Activated CD8-positive, alpha-beta memory T cell treated with anti-CD3 and anti-CD28 coated beads, Interleukin-2, amount 50 U/mL, for 48 hours (primary cell): ENCODE measurements around the gene NUAK2.
A peak's percentile ranks its signal among the peaks of the same experiment; 100 is the strongest.
"Not testable (repeated sequence)": the region's sequence is repeated elsewhere in the genome, so short reads cannot be mapped to it uniquely, and the experiment has no call there.

Experiments used
- DNase-seq: peaks from one replicate; pipeline ENCODE4 v3.0.0-alpha.2; 2020

NUAK2 gene

DNA sequence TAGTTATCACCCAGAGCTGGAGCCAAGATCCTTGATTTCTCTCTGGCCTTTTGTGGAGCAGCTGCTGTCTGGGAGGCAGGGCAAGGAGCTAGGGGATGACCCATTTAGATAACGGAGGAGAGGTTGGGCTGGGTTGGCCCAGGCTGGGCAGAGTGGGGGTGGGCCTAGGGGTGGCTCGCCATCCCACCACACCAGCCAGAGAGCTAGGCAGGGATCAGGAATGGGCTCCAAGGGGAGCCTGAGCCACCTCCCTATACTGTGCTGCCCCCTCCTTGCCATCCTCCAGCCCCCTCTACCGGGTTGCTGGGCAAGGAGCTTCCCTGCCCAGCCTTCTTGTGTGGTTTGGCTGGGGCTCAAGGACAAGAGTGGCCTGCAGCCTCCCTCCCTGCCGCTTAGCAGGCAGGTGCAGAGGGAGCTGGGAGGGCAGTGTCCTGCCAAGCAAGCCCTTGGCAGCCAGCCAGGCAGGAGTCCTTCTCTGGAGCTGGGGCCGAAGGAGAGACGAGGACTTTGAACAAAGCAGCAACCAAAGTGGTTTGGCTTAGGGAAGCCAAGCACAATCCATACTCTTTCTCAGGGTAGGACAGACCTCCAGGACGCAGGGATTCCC is 4.1 kb downstream of the NUAK2 start:
- DNase-seq = no peak

DNA sequence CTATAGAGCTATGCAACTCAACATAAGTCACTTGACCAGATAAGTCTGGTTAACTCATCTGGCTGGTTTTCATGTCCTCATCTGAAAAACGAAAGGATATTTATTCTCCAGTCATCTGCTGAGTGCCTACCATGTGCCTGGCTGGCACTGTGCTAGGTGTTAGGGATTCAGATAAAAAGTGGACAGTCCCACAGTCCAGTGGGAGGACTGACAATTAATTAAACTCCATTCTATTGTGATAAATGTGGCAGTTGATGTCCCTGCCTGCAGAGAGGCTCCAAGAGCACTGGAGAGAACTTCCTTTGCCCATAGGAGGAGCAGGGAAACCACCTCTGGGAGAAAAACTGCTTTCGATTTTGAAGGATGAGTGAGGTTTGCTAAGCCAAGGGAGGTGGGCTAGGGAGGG is 5.4 kb downstream of the NUAK2 start:
- DNase-seq = no peak

DNA sequence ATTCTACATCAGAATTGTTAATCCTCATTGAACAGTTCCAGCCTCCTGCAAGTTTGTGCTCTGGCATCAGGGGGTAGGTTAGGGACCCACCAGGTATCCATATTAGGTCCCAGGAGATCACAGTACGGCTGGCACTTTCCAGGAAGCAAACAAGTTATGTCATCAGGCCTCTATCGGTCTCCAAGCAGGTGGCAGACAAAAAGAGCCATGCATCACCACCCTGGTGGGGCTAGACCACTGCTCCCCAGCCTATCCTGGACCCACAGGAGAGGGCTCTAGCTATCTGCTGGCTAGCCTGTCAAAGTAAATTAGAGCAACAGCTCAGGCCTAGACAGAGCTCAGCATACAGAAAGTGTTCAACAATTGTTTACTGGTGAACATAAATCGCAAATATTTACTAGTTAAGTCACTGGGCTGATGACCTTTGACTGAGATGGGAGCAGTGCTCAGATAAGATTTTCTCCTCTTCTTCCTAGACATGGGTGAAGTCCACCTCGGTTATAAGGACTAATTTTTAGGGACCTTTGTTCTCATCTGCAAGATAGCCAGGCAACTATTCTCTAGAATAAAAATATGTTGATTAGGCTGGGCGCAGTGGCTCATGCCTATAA is 6.4 kb downstream of the NUAK2 start:
- no peak for DNase-seq

DNA sequence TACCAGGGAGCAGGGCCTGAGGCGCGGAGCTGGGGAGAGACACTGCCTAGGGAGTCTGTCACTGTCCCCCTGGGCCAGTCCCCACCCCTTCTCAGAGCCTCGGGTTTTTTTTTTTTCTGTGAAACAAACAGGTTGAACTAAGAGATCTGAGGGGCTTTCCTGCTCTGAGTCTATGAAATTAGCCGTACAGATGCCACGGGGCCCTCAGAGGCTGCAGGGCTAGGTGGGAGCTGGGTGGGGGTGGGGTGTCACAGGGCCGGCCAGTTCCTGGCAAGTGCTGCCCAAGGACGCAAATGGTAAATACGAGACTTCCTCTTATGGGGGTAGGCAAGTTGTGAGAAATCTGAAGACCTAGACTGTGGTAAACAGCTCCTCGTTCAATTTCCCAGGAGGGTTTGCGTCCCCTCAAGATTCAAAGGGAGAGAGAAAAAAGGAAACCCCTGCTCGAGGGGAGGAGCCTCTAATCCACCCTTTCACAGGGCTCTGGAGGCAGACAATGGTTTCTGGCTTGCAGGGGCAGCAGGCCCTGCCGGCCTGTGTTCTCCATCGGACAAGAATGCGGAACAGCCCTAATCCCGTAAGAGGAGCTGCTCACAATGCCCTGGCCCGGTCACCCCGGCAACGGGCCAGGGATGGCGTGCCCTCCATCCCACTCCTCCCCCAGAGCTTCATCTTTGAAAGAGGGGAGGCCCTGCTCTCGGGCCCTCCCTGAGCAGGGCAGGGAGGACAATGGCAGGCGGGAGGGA is 7.8 kb downstream of the NUAK2 start:
- DNase-seq = peak; percentile 72

DNA sequence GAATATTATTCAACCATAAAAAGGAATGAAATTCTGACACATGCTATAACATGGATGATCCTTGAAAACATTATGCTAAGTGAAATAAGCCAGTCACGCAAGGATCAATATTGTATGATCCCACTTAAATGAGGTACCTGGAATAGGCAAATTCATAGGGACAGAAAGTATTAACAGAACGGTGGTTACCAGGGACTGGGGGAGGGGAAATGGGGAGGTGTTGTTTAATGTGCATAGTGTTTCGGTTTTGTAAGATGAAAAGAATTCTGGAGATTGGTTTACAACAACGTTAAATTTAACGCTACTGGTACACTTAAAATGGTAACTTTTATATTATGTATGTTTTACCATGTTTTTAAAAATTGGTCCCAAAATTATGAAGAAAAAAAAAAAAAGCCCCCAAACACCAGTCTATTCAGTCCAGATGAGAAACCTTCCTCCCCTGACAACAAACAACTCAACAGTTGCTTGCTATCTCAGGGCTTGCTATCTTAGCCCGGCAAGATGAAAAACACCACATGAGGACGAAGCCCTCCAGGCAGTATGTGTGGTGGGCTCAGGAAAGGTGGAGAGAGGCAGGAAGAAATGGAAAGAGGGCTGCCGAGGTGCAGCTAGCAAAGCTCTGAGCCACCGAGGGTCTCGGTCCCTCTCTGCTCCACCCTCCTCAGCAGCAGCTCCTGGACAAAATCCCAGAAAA is 8.5 kb downstream of the NUAK2 start:
- DNase-seq = peak; percentile 58

DNA sequence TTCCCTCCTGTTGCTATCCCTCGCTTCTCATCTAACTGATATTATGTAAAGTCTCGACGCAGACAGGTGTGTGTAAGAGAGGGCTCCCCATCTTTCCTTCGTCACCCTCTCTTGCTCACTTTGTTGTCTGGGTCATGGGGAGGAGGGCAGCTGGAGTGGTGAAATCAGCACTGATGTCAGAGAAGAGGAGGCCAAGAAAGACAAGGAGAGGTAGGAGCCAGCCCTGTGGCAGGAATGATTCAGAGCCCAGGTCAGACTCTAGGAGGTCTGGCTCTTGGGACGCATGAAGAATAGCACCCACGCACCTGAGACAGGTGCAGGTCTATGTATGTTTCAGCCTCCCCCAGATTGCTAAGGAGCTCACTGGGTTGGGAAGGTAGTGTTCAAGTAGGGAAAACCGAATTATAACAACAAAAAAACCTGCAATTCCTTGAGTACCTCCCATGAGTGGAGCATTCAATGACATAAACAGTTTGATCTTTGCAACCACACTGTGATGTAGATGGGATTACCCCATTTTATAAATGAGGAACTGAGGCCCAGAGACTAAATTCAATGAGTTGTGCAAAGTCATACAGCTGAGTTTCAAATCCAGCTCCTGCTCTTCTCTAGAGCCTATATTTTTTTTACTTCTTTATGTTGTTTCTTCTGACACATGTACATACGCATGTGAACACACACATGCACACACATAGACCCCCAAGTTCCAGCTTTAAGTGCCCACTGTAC is 10.4 kb downstream of the NUAK2 start:
- DNase-seq = no peak

DNA sequence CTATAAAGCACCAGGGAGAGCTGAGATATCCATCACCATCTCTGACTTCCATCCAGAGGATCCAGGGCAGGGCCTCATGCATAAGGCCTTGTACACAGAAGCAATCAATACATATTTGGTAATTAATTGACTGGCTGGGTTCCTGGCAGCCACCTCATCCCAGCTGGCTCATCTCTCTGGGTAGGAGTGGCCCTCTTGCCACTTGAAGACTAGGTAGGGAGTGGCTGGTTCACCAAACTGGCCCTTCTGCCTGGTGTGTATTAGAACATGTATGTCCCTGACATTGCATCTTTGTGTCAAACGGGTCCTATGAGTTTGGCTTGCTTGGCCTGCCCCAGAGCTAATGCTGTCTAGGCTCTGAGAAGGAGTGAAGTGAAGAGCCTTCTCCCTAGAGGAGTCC is 11.8 kb downstream of the NUAK2 start:
- DNase-seq = no peak

DNA sequence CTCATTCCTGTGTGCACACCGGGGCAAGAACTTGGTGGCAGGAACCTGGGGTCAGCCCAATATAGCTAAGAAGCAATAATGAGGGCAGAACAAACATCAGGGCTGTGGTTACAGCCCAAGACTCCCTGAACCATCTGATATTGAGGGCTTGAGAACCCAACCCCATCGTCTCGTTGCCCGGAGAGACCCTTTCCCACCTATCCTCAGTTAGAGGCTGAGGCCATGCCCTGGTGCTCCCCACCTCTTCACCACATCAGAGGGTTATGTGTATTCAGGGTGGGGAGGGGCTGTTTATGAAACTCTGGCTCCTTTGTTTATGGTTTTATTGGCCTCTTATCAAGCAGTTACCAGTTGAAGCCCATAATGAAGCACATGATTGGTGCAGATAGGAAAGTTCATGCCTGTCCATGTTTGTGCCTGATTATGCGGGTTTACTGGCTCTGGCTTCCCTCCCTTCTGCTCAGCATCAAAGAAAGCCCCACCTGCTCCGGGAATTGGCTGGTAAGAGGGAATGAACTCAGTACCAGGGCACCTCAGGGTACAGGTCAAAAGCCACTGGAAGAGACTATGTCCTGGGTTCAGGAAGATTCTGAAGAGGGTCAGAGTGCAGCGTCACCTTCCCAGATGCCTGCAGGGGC is 14.5 kb downstream of the NUAK2 start:
- DNase-seq = no peak

DNA sequence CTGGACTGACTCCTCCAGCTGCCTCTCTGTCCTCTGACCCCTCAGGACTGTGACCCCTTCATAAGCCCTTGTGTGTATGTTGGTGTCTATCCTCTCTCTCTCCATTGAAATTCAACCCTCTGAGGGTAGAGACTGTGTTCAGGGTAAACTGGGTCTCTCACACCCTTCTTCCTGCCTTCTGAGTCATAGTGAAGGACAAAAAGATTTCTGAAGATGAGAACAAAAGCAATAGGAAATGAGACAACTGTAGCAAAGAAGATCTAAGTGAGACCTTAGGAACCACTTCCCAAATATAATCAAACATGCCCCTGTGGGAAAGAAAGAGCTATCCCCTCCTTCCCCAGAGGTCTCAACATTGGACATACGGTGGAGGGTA is 16.9 kb downstream of the NUAK2 start:
- DNase-seq = no peak

DNA sequence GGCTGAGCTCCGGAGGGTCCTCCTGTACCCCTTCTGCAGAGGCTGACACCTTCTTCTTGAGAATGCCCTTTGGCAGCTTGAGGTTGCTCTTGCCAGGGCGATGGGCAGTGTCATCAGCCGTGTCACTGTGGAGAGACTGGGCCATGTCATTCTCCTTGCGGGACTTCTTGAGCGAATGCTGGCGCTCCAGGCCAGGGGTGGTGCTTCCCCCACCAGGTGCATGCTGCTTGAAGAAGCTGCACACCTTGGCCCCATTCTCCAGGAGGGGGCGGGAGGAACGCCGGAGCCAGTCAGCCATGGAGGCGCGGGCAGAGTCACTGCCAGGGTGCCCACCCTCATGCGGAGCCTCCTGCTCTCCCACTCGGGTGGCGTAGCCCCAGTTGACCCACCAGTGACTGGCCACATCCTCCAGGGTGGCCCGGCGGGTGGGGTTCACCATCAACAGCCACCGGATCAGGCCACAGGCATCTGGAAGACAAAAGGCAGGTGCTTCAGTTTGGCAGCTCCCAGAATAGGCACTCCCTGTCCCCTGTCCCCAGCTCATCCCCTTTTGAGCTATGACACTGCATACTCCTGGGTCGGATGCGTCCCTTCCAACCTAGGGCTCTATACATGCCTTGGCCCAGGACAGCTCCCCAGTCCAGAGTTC is 17.4 kb downstream of the NUAK2 start:
- DNase-seq = no peak

DNA sequence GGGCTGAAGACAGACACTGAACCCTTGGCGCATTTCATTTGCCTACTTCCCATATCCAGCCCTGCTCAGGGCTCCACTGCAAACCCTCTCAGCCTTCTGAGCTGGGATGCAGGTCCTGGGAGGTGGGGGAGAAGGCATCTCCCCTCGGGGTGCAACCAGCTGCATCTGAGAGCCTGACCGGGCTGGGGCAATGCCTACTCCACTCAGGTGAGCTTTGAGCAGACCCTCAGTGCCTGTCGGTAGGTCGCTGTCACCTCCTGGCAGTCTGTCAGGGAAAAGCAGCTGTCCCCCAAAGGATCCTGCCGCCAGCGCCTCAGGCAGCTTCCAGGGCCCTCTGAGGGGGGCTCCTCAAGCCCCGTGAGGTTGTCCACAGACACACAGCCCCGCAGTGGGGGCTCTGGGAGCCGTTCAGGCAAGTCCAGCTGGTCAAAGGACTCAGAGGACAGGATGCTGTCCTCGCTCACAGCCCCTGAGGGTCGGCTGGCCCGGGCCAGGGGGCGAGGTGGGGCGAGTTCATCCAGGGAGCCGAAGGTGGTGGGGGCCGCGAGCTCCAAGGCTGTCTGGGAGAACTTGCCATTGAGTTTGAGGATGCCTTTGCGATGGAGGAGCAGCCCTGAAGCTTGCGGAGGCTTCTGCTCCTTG is 18.2 kb downstream of the NUAK2 start:
- no peak for DNase-seq

DNA sequence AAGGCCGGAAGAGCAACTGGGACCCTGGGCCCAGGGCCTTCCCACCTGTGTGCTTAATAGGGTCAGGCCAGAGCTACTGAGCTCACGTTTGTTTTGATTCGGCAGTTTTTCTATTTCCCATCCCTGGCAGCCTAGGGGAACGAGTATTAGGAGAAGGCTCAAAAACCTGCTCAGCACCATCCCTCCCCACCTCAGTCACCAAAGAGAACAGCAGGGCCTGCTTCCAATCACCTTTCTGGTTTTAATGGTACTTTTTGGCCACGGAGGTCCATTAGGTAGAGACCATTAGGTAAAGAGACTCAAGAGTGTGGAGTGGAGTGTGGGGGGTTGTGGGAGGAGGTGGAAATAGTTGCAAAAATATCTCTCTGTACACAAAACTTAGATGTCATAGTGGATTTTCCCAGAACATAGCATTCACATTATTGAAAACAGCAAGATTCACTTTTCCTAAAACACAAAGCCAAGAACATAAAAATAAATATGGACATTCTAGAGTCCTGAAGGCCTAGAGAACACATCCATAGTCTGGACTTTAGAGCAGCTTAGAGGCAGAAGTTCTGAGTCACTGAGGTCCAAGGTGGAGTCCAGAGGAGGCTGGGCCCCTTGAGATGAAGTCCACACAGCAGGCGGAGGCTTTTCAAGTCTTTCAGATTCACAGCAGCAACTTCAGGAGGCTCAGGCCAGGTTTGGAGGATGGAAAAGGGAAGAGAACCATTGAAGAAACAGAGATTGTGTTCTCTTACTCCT is 19.5 kb downstream of the NUAK2 start:
- no peak for DNase-seq

DNA sequence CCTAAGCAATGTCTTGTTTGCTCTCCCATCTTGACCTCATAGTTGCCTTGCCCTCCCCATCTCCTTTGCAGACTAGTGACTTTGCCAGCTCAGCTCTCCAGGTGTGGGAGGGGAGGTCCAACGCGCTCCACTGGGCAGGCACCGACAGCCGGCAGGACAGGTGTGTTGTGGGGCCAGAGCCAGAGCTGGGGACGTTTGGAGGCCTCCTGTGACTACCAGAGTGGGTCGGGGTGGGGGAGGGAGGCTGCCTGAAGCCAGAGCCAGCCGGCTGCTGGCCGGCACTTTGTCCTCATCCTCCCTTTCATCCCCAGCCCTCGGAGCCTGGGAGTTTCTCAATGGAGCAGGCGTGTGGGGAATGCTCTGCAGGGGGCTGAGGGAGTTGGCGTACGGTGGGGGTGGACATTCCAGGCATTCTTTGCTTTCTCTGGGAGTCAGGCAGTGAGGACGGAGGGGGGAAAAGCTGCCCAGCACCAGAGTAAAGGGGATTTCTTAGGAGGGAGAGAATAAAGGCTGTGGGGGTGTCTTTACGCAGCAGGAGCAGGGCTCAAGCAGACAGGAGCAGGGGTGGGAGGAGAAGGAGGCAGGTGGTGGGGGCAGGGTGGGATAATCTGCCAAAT is 20.2 kb downstream of the NUAK2 start:
- no peak for DNase-seq

DNA sequence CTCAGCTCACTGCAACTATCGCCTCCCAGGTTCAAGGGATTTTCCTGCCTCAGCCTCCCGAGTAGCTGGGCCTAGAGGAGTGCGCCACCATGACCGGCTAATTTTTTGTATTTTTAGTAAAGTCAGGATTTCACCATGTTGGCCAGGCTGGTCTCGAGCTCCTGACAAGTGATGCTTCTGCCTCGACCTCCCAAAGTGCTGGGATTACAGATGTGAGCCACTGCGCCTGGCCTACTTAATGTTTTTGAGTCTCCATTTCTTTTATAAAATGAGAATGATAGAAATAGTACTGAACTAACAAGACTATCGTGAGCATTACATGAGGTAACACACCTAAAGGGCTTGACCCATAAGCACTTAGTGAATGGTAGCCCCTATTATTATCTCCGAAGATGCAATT is 21.4 kb downstream of the NUAK2 start:
- no peak for DNase-seq

DNA sequence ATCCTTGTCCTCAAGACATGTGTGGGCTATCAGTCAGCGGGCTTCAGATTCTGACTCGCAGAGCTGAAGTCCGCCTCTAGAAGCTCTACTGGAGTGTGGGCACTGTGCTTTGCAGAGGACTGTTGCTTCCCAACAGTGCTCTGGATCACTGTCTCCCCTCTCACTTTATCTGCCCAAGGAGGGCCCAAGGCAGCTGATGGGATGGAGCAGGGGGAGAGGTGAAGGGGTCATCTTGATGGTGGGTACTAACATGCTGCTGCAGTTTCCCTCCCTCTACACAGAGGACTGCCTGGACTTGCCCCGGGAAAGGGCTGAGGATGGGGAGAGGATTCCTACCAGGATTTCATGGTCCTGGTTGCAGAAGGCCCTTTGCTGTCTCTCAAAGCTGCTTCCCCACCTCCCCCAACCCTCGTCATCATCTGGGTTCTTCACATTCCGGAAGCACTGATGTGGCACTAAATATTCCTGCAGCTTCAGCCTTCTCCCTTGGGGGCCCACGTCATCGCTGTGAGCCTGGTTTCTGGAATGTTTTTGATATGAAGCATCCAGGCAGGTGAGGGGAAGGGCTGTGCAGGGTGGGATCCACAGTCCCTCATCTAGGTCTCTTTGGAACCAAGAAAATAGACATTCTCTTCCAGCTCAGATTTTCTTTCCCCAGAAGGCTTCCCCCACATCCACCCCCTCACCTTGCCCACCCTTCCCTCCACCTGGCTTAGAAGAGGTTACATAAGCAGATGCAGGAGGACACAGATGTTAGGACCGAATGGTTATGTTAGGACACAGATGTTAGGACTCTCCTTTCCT is 23.2 kb downstream of the NUAK2 start:
- no peak for DNase-seq

DNA sequence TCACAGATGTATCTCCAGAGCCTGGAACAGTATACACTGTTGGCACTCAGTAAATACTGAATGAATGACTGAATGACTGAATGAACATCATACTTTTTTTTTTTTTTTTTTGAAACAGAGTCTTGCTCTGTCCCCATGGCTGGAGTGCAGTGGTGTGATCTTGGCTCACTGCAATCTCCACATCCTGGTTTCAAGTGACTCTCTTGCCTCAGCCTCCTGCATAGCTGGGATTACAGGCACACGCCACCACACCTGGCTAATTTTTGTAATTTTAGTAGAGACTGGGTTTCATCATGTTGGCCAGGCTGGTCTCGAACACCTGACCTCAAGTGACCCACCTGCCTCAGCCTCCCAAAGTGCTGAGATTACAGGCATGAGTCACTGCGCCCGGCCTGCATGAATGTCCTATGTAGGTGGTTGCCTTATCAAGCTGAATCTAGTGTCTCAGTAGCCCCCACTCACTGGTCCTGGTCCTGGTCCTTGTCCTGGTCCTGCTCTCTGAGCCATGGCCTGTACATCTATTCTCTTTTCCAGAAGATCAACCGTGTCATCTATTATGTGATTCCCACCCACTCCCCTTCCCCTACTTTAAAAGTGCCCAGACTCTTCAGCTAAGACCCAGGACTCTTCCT is 23.9 kb downstream of the NUAK2 start:
- not testable (repeated sequence) for DNase-seq

DNA sequence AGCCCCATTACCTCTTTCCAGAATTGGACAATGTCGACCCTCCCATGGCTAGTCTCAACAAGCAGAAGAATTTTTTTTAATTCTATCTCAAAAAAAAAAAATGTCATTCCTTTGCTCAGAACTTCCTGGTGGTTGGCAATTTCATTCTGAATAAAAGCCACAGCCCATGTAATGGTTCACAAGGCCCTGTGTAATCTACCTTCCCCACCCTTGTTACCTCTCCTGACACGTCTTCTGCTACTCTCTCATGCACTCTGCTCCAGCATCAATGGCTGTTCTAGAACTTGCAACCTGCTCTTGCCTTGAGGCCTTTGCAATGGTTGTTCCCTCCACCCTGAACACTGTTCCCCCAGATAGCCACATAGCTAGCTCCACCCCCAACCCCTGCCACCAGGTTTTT is 25.4 kb downstream of the NUAK2 start:
- no peak for DNase-seq

DNA sequence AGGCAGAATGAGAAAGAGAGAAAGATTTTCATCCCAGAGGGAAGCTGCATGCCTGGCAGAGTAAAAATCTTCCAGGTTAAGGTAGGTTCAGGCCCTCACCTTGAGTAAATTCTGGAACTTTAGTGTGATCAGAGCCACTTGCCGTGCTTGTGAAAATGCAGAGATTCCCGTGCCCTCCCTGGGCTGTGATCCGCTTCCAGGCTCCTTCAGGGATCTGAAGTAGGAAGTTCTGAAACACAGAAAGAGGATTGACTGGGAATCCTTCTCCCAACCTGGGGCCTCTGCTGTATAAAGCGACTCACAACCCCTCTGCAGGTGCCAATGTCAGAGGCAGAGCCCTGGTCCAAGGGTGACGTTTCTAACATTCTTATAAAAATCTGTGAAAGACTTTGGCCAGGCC is 26.6 kb downstream of the NUAK2 start:
- DNase-seq = no peak
